Measurements from ENCODE around the gene CIAO2B. TPM values are rescaled to one million over a fixed set of nuclear protein-coding genes. Genes with fewer than 3 reads are reported as not detected.
"Not testable (repeated sequence)": the region's sequence is repeated elsewhere in the genome, so short reads cannot be mapped to it uniquely, and the experiment has no call there.

Gene CIAO2B
- total RNA-seq, 1 experiment from 2014 or later = 244 TPM

GRCh38 chr16:66904846-66905632 is 29.2 kb downstream of the CIAO2B start:
- DNase-seq (ENCODE audit: low read depth) = no peak

GRCh38 chr16:66904428-66904845 is 29.8 kb downstream of the CIAO2B start:
- DNase-seq (ENCODE audit: low read depth) = no peak

GRCh38 chr16:66903544-66904427 is 30.4 kb downstream of the CIAO2B start:
- DNase-seq (ENCODE audit: low read depth) = no peak

- DNase-seq (ENCODE audit: low read depth) = no peak
Observed at GRCh38 chr16:66902648-66903543, 31.3 kb downstream of the CIAO2B start.

GRCh38 chr16:66901626-66902025 is 32.6 kb downstream of the CIAO2B start:
- no peak for DNase-seq (ENCODE audit: low read depth)

GRCh38 chr16:66900721-66901441 is 33.3 kb downstream of the CIAO2B start:
- no peak for DNase-seq (ENCODE audit: low read depth)

- DNase-seq (ENCODE audit: low read depth) = peak; percentile 65
Observed at GRCh38 chr16:66899945-66900710, 34.1 kb downstream of the CIAO2B start.

- DNase-seq (ENCODE audit: low read depth) = peak; percentile 17
Observed at GRCh38 chr16:66899310-66899944, 34.8 kb downstream of the CIAO2B start.

- DNase-seq (ENCODE audit: low read depth) = no peak
Observed at GRCh38 chr16:66898933-66899309, 35.3 kb downstream of the CIAO2B start.

- DNase-seq (ENCODE audit: low read depth) = no peak
Observed at GRCh38 chr16:66898207-66898606, 36.0 kb downstream of the CIAO2B start.

GRCh38 chr16:66896682-66897081 is 37.5 kb downstream of the CIAO2B start:
- not testable (repeated sequence) for DNase-seq (ENCODE audit: low read depth)

GRCh38 chr16:66895999-66896398 is 38.2 kb downstream of the CIAO2B start:
- DNase-seq (ENCODE audit: low read depth) = no peak

GRCh38 chr16:66895689-66895979 is 38.6 kb downstream of the CIAO2B start:
- DNase-seq (ENCODE audit: low read depth) = no peak

- DNase-seq (ENCODE audit: low read depth) = peak; percentile 70
Observed at GRCh38 chr16:66894948-66895688, 39.1 kb downstream of the CIAO2B start.

- DNase-seq (ENCODE audit: low read depth) = no peak
Observed at GRCh38 chr16:66894055-66894454, 40.1 kb downstream of the CIAO2B start.

- DNase-seq (ENCODE audit: low read depth) = no peak
Observed at GRCh38 chr16:66891797-66892196, 42.4 kb downstream of the CIAO2B start.

- DNase-seq (ENCODE audit: low read depth) = no peak
Observed at GRCh38 chr16:66891360-66891759, 42.8 kb downstream of the CIAO2B start.

- no peak for DNase-seq (ENCODE audit: low read depth)
Observed at GRCh38 chr16:66890799-66891198, 43.4 kb downstream of the CIAO2B start.

- DNase-seq (ENCODE audit: low read depth) = no peak
Observed at GRCh38 chr16:66889622-66890021, 44.6 kb downstream of the CIAO2B start.

All from HT1080 (cell line).